K562 (cell line): Measurements from ENCODE around the gene MC1R. TPM values are rescaled to one million over a fixed set of nuclear protein-coding genes. Genes with fewer than 3 reads are reported as not detected.
A peak's percentile ranks its signal among the peaks of the same experiment; 100 is the strongest.

Source experiments
- ARID2 ChIP-seq: fragments of 450-650 bp; IDR thresholded peaks from 2 replicates; pipeline ENCODE4 v1.6.1; 2017; ENCODE audit warnings: antibody characterized with exemption, mild to moderate bottlenecking
- BACH1 ChIP-seq: fragments of 200-800 bp; sonication (Bioruptor generic); IDR thresholded peaks from 2 replicates; pipeline ENCODE4 v1.6.1; 2016; ENCODE audit warnings: missing genetic modification characterization, missing compliant biosample characterization
- CBX3 ChIP-seq, 2 experiments: IDR thresholded peaks; 1 replicate in 1 of 2; 2 replicates in 1 of 2; pipeline ENCODE4 v1.6.1; 2012; ENCODE audit warnings: inconsistent platforms in 2 of 2, low read length in 2 of 2, borderline replicate concordance in 1 of 2, control low read depth in 1 of 2
- HNRNPL ChIP-seq: fragments of 200-400 bp; formaldehyde crosslinking; IDR thresholded peaks from 2 replicates; pipeline ENCODE4 v1.6.1; 2017; ENCODE audit warnings: low read depth, mild to moderate bottlenecking, low read length
- HNRNPLL ChIP-seq: fragments of 200-400 bp; formaldehyde crosslinking; IDR thresholded peaks from 2 replicates; pipeline ENCODE4 v1.6.1; 2017; ENCODE audit warnings: low read length, low read depth, mild to moderate bottlenecking; ENCODE audit not compliant: poor library complexity, severe bottlenecking
- KDM1A ChIP-seq, 2 experiments: fragments of 450-650 bp; IDR thresholded peaks; 2 replicates each; pipeline ENCODE4 v1.6.1; 2016; ENCODE audit warnings: mild to moderate bottlenecking in 2 of 2
- NCOR1 ChIP-seq: fragments of 450-650 bp; IDR thresholded peaks from 2 replicates; pipeline ENCODE4 v1.6.1; 2016; ENCODE audit warnings: mild to moderate bottlenecking, moderate library complexity
- NEUROD1 ChIP-seq: fragments of 150-350 bp; IDR thresholded peaks from 2 replicates; pipeline ENCODE4 v1.6.1; 2014; ENCODE audit warnings: borderline replicate concordance, low read length, low read depth; ENCODE audit not compliant: partially characterized antibody
- NFRKB ChIP-seq: fragments of 450-650 bp; IDR thresholded peaks from 2 replicates; pipeline ENCODE4 v1.6.1; 2016; ENCODE audit warnings: low read depth
- POLR2G ChIP-seq: fragments of 200-400 bp; formaldehyde crosslinking; IDR thresholded peaks from 2 replicates; pipeline ENCODE4 v1.6.1; 2017; ENCODE audit warnings: low read depth, mild to moderate bottlenecking, antibody characterized with exemption, low read length, moderate library complexity
- RAD21 ChIP-seq, 2 experiments: fragments of 250-450 bp in 1 of 2; fragments of 450-650 bp in 1 of 2; sonication (Bioruptor Pico) in 1 of 2; formaldehyde crosslinking in 1 of 2; IDR thresholded peaks in 1 of 2; conservative IDR thresholded peaks in 1 of 2; 2 replicates each; pipeline versions ENCODE4 v1.4.0 to v1.8.0; 2020 to 2022; ENCODE audit warnings: mild to moderate bottlenecking in 2 of 2, moderate library complexity in 1 of 2
- RBM15 ChIP-seq: fragments of 200-400 bp; formaldehyde crosslinking; IDR thresholded peaks from 2 replicates; pipeline ENCODE4 v1.6.1; 2018; ENCODE audit warnings: mild to moderate bottlenecking, low read length, moderate library complexity; ENCODE audit not compliant: insufficient read depth
- SAFB2 ChIP-seq: fragments of 200-400 bp; formaldehyde crosslinking; IDR thresholded peaks from 2 replicates; pipeline ENCODE4 v1.6.1; 2018; ENCODE audit warnings: borderline replicate concordance, low read length, low read depth, moderate library complexity; ENCODE audit not compliant: severe bottlenecking
- ZKSCAN3 ChIP-seq: fragments of 250-450 bp; sonication (Bioruptor Pico); IDR thresholded peaks from 2 replicates; pipeline ENCODE4 v1.4.0; 2020
- ZNF184 ChIP-seq: sonication (generic); formaldehyde crosslinking; IDR thresholded peaks from 2 replicates; pipeline ENCODE4 v1.5.0; 2020; ENCODE audit warnings: missing genetic modification reagents
- ZNF217 ChIP-seq: sonication (generic); formaldehyde crosslinking; IDR thresholded peaks from 2 replicates; pipeline ENCODE4 v1.8.0; 2022; ENCODE audit warnings: mild to moderate bottlenecking, missing genetic modification reagents
- ZNF586 ChIP-seq: fragments of 450-650 bp; formaldehyde crosslinking; conservative IDR thresholded peaks from 2 replicates; pipeline ENCODE4 v1.4.0; 2020; ENCODE audit warnings: mild to moderate bottlenecking, moderate library complexity
- ZSCAN29 ChIP-seq: fragments of 450-650 bp; IDR thresholded peaks from 2 replicates; pipeline ENCODE4 v1.6.1; 2017
- polyA plus RNA-seq, 8 experiments: library from polyadenylated mRNA; depleted of rRNA in 4 of 8; stranded (reverse) in 5 of 8; unstranded in 3 of 8; fragments of >200 nt; fragmentation: Nextera tagmentation in 2 of 8; fragmentation: Illumina TruSeq in 1 of 8; extraction: Ambion mirVana in 2 of 8; extraction: Trizol in 1 of 8; gene quantifications; 2 replicates each; pipeline versions ENCODE4 v1.2.1 to v1.2.3, GENCODE V29; 2011 to 2014; ENCODE audit warnings: inconsistent platforms in 1 of 8, missing spikeins in 1 of 8
- total RNA-seq, 7 experiments: library from RNA; depleted of rRNA in 6 of 7; stranded (reverse); fragments of >200 nt in 6 of 7; fragmentation: Illumina TruSeq in 2 of 7; extraction: Trizol in 2 of 7; gene quantifications; 2 replicates each; pipeline versions ENCODE4 v1.2.1 to v1.2.3, GENCODE V29; 2011 to 2021; ENCODE audit warnings: low replicate concordance in 1 of 7
- TF ChIP-seq, protein P1 (sequence below): sonication (generic); formaldehyde crosslinking; IDR thresholded peaks from 2 replicates; pipeline ENCODE4 v1.8.0; 2023; ENCODE audit warnings: missing genetic modification reagents, mild to moderate bottlenecking, borderline replicate concordance
- TF ChIP-seq, protein P2 (sequence below): sonication (generic); formaldehyde crosslinking; IDR thresholded peaks from 2 replicates; pipeline ENCODE4 v1.8.0; 2023; ENCODE audit warnings: mild to moderate bottlenecking, missing genetic modification reagents

The MC1R gene
- total and polyA plus RNA-seq, 9 of the 15 experiments (the other 6 are each of a cell fraction or from before 2014, with no cell fraction given) = 0.14 to 5.3 (median 2.5) TPM; not detected in 1

- TF ChIP-seq NEUROD1 (no peak), ZSCAN29 (no peak), ZNF217 (CRISPR knock-in tag) (no peak), CBX3 (IDR thresholded peaks at IDR 0.05; ENCODE audit: borderline replicate concordance in 1 of 2, low read length in 2 of 2) (peak in 1 of 2 experiments; percentile 9; a peak in 1 of 3 replicates), SAFB2 (no peak), KDM1A (IDR thresholded peaks at IDR 0.05) (no peak), HNRNPL (peak; percentile 83; the same call in 1 of the 2 replicates), ZKSCAN3 (CRISPR knock-in tag) (no peak), BACH1 (tag) (no peak), HNRNPLL (peak; percentile 39), POLR2G (peak; percentile 95), RAD21 (CRISPR knock-in tag; conservative IDR thresholded peaks at IDR 0.05 in 1 of 2, IDR thresholded peaks at IDR 0.05 in 1 of 2) (no peak), ARID2 (no peak), ZNF184 (CRISPR knock-in tag) (no peak), ZNF586 (CRISPR knock-in tag) (no peak), RBM15 (no peak), NCOR1 (peak; percentile 54; the same call in 1 of the 2 replicates), NFRKB (peak; percentile 62; the same call in 1 of the 2 replicates)
- TF ChIP-seq, protein P1, sequence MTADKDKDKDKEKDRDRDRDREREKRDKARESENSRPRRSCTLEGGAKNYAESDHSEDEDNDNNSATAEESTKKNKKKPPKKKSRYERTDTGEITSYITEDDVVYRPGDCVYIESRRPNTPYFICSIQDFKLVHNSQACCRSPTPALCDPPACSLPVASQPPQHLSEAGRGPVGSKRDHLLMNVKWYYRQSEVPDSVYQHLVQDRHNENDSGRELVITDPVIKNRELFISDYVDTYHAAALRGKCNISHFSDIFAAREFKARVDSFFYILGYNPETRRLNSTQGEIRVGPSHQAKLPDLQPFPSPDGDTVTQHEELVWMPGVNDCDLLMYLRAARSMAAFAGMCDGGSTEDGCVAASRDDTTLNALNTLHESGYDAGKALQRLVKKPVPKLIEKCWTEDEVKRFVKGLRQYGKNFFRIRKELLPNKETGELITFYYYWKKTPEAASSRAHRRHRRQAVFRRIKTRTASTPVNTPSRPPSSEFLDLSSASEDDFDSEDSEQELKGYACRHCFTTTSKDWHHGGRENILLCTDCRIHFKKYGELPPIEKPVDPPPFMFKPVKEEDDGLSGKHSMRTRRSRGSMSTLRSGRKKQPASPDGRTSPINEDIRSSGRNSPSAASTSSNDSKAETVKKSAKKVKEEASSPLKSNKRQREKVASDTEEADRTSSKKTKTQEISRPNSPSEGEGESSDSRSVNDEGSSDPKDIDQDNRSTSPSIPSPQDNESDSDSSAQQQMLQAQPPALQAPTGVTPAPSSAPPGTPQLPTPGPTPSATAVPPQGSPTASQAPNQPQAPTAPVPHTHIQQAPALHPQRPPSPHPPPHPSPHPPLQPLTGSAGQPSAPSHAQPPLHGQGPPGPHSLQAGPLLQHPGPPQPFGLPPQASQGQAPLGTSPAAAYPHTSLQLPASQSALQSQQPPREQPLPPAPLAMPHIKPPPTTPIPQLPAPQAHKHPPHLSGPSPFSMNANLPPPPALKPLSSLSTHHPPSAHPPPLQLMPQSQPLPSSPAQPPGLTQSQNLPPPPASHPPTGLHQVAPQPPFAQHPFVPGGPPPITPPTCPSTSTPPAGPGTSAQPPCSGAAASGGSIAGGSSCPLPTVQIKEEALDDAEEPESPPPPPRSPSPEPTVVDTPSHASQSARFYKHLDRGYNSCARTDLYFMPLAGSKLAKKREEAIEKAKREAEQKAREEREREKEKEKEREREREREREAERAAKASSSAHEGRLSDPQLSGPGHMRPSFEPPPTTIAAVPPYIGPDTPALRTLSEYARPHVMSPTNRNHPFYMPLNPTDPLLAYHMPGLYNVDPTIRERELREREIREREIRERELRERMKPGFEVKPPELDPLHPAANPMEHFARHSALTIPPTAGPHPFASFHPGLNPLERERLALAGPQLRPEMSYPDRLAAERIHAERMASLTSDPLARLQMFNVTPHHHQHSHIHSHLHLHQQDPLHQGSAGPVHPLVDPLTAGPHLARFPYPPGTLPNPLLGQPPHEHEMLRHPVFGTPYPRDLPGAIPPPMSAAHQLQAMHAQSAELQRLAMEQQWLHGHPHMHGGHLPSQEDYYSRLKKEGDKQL (CRISPR knock-in tag) = no peak
- TF ChIP-seq, protein P2, sequence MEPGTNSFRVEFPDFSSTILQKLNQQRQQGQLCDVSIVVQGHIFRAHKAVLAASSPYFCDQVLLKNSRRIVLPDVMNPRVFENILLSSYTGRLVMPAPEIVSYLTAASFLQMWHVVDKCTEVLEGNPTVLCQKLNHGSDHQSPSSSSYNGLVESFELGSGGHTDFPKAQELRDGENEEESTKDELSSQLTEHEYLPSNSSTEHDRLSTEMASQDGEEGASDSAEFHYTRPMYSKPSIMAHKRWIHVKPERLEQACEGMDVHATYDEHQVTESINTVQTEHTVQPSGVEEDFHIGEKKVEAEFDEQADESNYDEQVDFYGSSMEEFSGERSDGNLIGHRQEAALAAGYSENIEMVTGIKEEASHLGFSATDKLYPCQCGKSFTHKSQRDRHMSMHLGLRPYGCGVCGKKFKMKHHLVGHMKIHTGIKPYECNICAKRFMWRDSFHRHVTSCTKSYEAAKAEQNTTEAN (CRISPR knock-in tag) = 0 out of 2 replicates have a peak, but pooled peaks have one; percentile 38
Observed at GRCh38 chr16:89873109-89873971, 45.3 kb upstream of the MC1R start, which contains the start of gene TCF25 (continued).
